HTR-8/SVneo (cell line): ENCODE results near the gene COLEC11.

Experiments
- DNase-seq: peaks from one replicate; pipeline ENCODE4 v3.0.0; 2011; ENCODE audit warnings: low spot score, mixed read lengths; ENCODE audit not compliant: insufficient read length
- FAIRE-seq: peaks from 2 replicates; lab custom pipeline; 2011; peaks lifted over from hg19 to GRCh38; lab: Jason Lieb, UNC

The COLEC11 gene

DNA sequence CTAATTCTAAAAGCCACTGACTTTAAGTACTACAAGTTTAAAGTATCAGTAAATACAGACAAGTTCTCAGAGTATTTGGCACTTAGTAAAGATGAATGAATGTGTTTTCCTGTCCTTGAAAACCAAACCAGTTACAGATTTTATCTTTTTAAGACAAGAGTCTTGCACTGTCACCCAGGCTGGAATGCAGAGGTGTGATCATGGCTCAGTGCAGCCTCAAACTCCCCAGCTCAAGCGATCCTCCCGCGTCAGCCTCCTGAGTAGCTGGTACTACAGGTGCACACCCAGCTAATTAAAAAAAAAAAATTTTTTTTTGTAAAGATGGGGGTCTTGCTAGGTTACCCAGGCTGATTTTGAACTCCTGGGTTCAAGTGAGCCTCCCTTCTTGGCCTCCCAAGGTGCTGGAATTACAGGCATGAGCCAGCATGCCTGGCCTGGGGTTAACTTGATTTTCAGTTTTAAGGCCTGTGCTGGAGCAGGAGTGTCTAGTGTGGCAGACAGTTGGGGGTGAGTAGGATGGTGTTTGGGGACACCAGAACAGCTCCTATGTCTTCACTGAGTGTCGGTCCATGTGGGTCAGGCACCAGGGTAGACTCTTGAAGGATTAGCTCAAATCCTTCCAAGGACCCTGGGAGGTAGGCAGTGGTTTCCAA, 10.2 kb upstream of the COLEC11 start:
- DNase-seq (no peak), FAIRE-seq (no peak)

DNA sequence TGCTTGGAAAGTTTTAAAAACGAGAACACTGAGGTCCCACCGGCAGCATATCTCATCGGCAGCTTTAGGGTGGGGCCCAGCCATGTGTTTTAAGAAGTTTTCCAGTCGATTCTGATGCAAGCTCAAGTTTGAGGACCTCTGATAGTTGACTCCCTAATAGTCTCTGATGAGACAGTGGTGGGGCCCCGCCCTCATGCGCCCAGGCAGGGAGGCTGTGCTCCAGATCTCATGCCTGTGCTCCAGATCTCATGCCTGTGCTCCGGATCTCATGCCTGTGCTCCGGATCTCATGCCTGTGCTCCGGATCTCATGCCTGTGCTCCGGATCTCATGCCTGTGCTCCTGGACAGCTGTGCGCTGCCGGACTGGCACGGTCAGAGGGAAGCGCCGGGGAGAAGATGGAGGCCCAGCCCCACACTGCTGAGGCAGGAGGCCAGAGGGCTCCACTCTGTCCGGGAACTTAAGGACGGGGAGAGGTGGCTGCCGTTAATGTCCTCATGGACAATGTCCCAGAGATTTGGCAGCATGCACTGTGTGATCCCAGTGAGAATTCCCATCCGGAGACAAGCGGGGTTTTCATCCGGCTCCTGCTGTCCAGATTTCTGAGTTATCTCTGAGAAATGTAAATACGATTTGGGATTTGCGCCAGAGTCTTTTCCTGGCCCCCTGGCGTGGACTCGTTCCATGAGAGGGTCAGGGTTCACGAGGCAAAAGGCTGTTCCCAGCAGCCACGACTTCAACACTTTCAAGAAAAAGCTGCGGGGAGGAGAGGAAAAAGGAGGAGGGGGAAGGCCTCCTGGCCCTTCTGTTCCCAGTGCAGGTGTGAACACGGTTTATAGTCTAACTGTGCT, 9.4 kb upstream of the COLEC11 start:
- FAIRE-seq (no peak), DNase-seq (no peak)

DNA sequence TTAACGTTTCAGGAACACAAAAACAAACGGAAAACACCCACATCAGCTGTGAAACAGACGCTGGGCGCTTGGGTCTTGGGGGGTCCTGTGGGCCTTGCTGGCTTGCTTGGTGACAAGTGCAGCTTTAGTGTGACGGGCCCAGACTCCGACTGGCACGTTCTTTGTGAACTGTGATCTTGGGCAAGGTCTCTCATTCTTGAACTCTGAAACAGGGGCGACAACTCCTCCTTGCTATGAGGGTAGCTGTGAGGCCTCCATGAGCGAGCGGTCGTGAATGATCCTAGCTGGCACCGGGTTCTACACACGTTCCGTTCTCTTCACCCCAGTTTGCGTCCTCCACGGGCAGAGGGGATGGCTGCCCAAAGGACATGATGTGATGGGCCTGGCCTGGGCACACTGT, 8.7 kb upstream of the COLEC11 start:
- DNase-seq: no peak
- FAIRE-seq: no peak

DNA sequence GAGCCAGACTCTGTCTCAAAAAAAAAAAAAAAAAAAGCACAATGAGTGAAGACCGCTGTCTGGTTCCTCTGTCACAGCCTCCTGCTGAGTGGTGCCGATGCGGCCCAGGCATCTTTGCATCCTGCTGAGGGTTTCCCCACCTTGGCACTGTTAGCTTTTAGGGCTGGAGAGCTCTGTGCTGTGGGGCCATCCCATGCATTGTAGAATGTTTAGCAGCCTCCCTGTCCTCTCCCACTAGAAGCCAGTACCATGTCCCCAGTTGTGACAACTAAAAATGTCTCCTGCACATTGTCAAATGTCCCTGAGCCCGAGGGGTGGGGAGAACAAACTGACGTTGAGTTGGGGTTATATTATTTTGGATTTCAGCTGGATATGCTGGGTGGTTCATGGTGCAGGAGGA, 7.9 kb upstream of the COLEC11 start:
- no peak for FAIRE-seq
- DNase-seq: no peak

DNA sequence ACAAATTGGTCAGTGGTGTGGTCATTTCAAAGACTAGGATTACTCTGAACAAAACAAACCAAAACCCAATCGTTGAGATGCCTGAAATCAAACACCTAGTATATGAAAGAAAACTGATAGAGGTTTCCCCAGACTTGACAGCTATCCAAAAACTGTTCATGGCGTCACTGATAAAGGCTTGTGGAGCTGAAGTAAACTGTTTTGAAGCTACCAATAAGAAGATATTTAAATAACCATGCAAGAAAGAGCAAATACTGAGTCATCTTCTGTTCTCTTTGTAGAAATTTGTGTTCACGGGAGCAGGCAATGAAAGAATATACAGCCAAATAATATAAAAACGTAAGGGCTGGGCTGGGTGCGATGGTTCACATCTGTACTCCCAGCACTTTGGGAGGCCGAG, 7.5 kb upstream of the COLEC11 start:
- no peak for FAIRE-seq
- no peak for DNase-seq

DNA sequence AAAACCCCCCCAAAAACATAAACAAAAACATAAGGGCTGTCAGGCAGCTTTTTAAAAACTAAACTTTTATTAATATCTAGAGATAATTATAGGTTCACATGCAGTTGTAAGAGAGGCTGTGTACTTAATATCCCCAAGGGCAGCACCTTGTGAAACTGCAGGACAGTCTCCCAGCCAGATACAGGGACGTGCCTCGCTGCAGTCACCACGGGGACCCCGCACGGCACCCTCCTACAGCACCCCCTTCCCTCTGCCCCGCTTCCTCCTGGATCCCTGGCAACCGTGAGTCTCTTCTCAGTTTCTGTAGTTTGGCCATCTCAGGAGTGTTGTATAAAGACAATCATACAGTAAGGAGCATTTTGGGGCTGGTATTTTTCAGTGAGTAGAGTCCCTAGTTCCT, 6.8 kb upstream of the COLEC11 start:
- no peak for FAIRE-seq
- no peak for DNase-seq

DNA sequence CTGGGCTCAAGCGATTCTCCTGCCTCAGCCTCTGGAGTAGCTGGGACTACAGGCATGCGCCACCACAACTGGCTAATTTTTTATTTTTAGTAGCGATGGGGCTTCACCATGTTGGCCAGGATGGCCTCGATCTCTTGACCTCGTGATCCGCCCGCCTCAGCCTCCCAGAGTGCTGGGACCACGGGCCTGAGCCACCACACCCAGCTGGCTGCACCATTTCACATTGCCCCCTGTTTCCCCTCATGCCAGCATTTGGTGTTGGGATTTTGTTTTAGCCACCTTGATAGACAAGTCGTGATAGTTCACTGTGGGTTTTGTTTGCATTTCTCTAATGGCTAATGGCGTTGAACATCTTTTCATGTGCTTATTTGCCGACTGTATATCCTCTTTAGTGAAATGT, 5.8 kb upstream of the COLEC11 start:
- FAIRE-seq (no peak), DNase-seq (no peak)

DNA sequence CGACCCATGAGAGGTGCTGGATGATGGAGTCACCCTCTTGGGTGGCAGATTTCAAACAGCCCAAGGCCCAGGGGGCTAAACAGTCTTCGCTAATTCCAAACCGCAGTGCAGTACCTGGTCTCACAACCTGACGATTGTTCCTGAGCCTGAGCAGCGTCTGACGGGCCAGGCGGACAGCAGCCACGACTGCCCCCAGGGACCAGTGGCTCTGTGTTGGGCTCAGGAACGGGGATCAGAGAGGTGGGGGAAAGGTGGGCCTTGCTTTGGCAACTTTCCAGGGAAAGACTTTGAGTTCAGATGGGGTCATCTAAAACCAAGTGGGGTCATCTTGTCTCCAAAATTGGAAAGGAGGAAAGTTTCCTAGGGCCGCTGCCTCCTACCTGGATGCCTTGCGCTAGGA, 492 bp downstream of the COLEC11 start:
- DNase-seq: no peak

DNA sequence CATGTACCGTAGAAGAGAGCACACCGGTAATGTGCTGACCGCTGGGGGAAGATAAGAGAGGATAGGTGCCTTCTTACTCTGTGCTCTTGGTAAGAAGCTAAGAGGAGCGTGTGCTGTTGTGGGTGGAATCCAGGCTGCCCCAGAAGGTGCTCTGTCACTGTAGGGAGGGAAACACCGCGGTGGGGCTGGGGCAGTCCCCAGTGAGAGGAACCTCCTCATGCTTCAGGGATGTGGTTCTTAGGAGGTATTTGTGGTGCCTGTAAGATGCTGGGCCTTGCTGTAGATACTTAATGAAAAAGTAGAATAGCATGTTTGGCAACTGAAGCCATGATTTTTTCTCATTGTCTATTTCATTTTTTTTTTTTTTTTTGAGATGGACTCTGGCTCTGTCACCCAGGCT, 1.1 kb downstream of the COLEC11 start:
- DNase-seq (no peak), FAIRE-seq (no peak)

More for the DNA sequence above, 492 bp downstream of the COLEC11 start:
- no peak for FAIRE-seq

DNA sequence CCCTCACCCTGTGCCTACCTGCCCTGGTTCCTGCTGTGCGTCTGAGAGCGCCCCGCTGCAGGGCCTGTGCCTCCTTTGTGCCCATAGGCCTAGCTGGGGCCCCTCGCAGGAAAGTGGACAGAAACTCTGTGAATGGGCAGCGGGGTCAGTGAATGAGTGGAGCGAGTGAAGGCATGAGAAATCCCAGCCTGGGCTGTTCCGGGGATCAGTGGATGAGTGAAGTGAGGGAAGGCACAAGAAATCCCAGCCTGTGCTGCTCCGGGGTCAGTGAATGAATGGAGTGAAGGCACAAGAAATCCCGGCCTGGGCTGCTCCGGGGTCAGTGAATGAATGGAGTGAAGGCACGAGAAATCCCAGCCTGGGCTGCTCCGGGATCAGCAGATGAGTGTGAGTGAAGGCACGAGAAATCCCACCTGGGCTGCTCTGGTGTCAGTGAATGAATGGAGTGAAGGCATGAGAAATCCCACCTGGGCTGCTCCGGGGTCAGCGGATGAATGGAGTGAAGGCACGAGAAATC, 2.0 kb downstream of the COLEC11 start:
- FAIRE-seq (no peak), DNase-seq (no peak)

DNA sequence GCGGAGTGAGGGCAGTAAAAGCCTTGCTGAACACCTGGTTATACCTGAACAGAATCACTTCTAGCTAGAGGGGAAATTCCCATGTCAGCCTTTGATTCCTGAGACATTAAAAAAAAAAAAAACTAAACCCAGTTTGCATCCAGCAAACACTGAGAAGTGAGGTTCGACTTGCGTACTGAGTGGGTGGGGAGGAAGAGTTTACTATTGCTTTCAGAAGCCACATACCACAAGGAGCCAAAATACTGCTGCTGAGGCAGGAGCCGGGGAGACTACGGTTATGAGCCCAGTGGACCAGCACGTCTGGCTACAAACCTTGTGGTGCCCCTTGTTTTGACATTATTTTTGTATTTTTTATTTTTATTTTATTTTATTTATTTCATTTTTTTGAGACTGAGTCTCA, 2.7 kb downstream of the COLEC11 start:
- FAIRE-seq: no peak

DNA sequence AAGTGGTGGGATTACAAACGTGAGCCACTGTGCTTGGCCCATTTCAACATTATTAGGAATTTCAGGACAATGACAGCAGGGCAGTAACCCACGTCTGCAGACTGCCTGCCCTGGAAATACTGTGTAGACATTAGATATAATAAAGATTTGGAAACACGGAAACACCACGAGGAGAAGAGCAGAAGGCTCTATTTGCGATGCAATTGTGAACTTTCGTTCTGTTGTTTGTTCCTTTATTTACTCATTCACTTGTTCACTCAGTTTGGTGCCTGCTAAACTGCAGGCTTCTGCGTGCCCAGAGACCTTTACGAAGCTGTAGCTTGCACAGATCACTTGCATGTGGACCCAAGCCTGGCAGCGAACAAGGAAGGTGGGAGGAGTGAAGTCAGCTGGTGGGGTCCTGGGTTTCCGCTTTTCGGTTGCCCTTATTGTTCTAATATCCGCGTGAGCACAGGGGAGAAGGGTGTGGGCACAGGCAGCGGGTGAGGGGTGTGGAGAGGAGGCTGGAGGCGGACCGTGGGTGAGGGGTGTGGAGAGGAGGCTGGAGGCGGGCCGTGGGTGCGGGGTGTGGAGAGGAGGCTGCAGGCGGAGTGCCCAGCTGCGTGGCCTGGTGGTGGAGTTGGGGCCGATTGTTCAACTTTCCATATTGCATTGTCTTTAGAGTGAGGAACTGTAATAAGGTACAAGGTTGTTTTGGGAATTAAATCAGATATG, 3.4 kb downstream of the COLEC11 start:
- no peak for FAIRE-seq
- DNase-seq: no peak

More for the DNA sequence above, 2.7 kb downstream of the COLEC11 start:
- no peak for DNase-seq

DNA sequence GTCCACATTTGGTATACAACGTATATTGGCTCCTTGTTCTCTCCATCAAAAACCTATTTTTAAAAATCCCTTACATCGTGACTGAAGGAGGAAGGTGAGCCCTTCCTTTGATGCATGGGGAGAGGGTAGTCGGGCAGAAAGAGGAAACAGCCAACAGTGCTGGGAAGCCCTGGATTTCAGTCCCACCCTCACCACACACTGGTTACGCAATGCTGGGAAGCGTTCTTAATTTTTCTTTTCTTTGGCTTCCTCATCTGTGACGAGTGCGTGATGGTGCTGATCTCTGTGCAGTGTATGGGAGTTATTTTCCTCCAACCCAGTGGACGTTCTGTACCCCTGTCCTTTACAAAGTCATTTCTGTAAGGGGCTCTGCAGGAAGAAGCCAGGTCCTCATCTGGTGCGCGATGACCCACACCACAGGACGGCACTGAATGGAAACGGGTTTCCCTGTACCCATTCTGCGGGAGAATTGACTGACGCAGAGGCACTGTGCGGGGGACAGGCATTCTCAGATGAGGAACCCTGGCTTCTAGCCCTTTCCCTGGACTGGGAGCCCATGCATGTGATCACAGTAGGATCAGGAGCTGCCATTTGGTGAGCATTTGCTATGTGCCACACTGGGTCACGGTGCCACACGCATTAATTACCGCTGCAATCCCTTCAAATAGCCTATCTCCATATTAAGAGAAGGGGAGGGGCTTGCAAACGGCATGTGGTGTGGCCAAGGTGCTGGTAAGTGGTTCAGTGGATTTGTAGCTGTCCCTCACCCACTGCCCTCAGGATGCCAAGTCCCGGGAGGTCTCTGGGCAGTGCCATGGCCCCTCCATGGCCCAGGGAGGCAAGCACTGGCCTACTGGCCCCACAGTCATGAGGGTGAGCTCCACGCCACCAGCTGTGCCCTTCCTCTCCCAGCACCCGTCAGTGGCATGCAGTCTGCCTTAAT, 4.3 kb downstream of the COLEC11 start:
- FAIRE-seq: no peak
- DNase-seq: no peak

DNA sequence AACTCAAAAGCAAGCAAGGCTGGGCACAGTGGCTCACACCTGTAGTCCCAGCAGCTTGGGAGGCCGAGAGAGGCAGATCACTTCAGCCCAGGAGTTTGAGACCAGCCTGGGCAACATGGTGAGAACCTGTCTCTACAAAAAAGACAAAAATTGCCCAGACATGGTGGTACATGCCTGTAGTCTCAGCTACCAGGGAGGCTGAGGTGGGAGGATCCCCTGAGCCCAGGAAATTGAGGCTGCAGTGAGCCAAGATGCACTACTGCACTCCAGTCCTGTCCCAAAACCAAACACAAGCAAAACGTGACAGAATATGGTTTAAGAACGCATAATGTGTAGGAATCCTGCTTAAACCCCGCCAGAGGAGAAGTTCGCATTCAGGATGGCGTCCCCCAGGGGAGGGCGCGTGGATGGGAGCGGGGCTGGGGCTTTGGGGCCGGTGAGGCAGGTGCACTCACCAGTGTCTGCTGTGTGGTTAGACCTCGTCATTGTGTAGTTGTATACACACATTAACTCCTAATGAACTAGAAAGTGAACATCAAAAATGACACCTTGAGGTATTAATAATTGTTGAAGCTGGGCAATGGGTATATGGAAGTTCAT, 5.4 kb downstream of the COLEC11 start:
- FAIRE-seq (no peak), DNase-seq (no peak)

DNA sequence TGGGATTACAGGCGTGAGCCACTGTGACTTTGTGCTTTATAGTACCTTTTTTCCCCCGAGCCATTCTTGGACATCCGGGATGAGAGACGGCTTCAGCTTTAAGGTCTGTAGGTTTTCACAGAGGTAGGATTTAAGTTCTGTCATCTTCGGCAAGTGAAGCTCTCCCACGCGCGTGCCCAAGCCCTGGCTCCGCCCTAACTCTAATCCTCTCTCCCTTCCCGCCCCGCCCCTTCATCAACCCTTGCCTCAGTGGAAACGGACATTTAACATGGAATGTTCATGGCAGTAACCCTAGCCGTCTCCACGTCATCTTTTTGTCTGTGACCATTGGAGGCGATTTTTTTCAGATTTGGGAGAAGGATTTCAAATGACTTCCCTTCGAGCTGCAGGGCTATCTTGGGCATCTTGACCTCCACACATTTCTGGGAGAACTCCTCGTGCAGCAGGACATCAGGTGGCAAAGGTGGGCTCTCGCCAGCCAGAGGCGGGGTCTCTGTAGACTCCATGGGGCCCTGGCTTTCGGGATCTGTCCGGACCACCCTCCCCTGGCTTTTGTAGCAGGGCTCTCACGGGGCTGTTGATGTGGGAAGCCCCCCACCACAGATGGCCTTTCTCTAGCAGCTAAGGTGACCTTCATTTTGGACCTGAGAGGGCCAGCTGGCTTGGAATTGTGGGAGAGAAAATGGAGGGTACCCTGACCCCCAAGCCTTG, 6.8 kb downstream of the COLEC11 start:
- DNase-seq (no peak), FAIRE-seq (no peak)

DNA sequence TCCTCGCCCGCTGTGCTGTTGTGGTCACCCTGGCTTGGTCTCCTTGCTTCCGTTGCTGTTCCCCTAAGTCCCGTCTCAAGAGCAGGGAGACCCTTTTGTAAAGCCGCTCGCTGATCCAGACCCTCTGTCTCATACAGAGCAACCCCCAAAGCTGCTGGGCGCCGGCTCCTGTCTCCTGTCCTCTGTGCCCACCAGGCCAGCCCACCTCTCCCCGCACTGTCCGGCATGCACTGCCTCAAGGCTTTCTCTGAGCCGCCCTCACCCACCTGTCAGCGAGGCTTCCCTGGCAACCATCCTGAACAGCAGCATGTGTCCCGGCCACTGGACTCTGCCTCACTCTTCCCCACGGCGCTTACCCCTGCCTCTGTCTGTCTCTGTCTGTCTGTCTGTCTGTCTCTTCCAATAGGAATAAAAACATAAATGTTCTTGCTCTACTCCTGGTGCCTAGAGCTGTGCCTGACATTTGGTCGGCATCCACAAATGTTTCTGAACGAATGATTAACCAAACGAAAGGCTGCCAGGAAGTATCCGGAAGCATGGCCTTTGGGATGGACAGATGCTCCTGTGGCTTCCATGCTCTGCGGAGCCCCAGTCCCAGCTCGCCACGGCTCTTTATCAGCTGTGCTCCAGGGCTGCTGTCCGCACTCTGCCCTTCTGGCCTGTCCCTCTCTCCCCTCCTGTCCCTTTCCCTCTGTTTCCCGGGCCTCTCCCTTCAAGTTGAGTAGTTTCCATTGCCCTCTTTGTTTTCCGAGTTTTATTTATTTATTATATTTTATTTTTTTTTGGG, 7.8 kb downstream of the COLEC11 start:
- FAIRE-seq (no peak), DNase-seq (no peak)

DNA sequence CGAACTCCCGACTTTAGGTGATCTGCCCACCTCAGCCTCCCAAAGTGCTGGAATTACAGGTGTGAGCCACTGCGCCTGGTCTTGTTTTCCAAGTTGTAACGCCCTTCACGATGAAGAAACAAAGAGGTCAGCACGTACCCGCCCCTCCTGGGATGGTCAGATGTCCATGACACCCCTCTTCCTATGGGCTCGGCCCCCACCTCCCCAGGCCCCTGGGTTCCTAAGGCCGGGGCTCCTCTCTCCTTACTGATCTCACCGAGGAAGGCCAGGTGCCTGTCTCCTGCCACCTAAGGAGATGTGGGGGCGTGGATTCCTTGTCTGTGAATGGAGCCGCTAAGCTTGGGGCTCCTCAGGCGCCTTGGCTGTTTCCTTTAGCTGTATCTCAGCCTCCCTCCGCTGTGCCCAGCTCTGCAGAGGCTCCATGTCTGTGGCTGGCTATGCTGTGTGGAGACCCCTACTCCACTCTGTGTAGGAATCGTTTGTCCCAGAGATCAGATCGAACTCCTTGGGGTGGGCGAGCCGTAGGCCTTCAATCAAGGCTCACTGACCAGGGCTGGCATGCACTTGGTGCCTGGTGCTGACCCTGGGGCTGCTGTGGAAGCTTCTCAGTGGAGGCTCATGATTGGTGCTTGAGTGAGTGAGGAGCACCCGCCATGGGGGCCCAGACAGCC, 8.8 kb downstream of the COLEC11 start:
- no peak for FAIRE-seq
- DNase-seq: no peak
